Activated naive CD4-positive, alpha-beta T cell treated with anti-CD3 and anti-CD28 coated beads, Interleukin-2, amount 50 U/mL, for 72 hours (primary cell): ENCODE results near the gene GMDS. TPM values are rescaled to one million over a fixed set of nuclear protein-coding genes. Genes with fewer than 3 reads are reported as not detected.

Experiments
- ATAC-seq, 2 donors: fragments of 150-1000 bp; cut with Tn5 transposase; 2 replicates each; pipeline ENCODE4 v1.10.0; 2021; ENCODE audit warnings: mild to moderate bottlenecking in 2 of 2, moderate library complexity in 2 of 2
- DNase-seq, 2 donors: peaks; one replicate each; pipeline ENCODE4 v3.0.0; 2021 to 2022; ENCODE audit warnings: low spot score in 2 of 2
- H3K27ac Mint-ChIP-seq, 2 donors: one replicate each; pipeline ENCODE4 v1.8.0; 2022; ENCODE audit warnings: mild to moderate bottlenecking in 2 of 2, mixed read lengths in 2 of 2
- H3K36me3 Mint-ChIP-seq, 2 donors: one replicate each; pipeline ENCODE4 v1.8.0; 2022; ENCODE audit warnings: mixed read lengths in 2 of 2
- H3K9me3 Mint-ChIP-seq, 2 donors: one replicate each; pipeline ENCODE4 v1.8.0; 2022; ENCODE audit warnings: mixed read lengths in 2 of 2
- total RNA-seq, 2 donors: library from RNA; stranded (reverse); gene quantifications; one replicate each; pipeline ENCODE4 v1.2.3, GENCODE V29; 2022

GMDS gene
- total RNA-seq, 2 donors from 2014 or later, result 23.9 to 37.6 TPM

GRCh38 chr6:2247664-2248063, 2.3 kb upstream of the GMDS start:
- no peak for ATAC-seq
- DNase-seq, result no peak
- Mint-ChIP-seq H3K36me3 (peaks cover 11 to 12% of the 10 kb centered on the region in 2 donors), H3K27ac (peak overlapping the region in 1 of 2 donors; percentile 97), H3K9me3 (no peaks in the 10 kb centered on the region)

- Mint-ChIP-seq H3K9me3 (no peaks in the 10 kb centered on the region), H3K36me3 (peaks cover 11% of the 10 kb centered on the region in 2 donors), H3K27ac (peak overlapping the region; percentile 96 to 97)
- DNase-seq, result peak; percentile 44 to 70
- ATAC-seq, result peak; percentile 21 to 36
Observed at GRCh38 chr6:2245877-2246863, 765 bp upstream of the GMDS start.

- H3K9me3 Mint-ChIP-seq, result no peaks in the 10 kb centered on the region
- no peak for ATAC-seq
Observed at GRCh38 chr6:2244261-2245102, 923 bp downstream of the GMDS start.

GRCh38 chr6:2242311-2242710, 3.1 kb downstream of the GMDS start:
- no peaks in the 10 kb centered on the region for H3K9me3 Mint-ChIP-seq
- H3K27ac Mint-ChIP-seq, result peak overlapping the region in 1 of 2 donors; percentile 18
- H3K36me3 Mint-ChIP-seq, result peaks cover 6 to 11% of the 10 kb centered on the region in 2 donors
- no peak for ATAC-seq
- no peak for DNase-seq

More at GRCh38 chr6:2244261-2245102, 923 bp downstream of the GMDS start:
- DNase-seq, result no peak
- Mint-ChIP-seq H3K36me3 (peaks cover 11% of the 10 kb centered on the region in 2 donors), H3K27ac (peak overlapping the region; percentile 68 to 97)

- no peak for ATAC-seq
- H3K27ac Mint-ChIP-seq, result no peak overlapping the region
- no peak for DNase-seq
- no peaks in the 10 kb centered on the region for H3K9me3 Mint-ChIP-seq
- peaks cover 6 to 7% of the 10 kb centered on the region in 2 donors for H3K36me3 Mint-ChIP-seq
Observed at GRCh38 chr6:2240961-2241360, 4.4 kb downstream of the GMDS start.

- ATAC-seq (peak in 1 of 2 donors; percentile 35), DNase-seq (no peak)
- Mint-ChIP-seq H3K36me3 (peaks cover 0 to 11% of the 10 kb centered on the region in 2 donors), H3K27ac (no peak overlapping the region), H3K9me3 (no peaks in the 10 kb centered on the region)
Observed at GRCh38 chr6:2237001-2237400, 8.4 kb downstream of the GMDS start.

- DNase-seq, result no peak
- H3K36me3 Mint-ChIP-seq, result peaks cover 0 to 5% of the 10 kb centered on the region in 2 donors
- no peak for ATAC-seq
- no peak overlapping the region for H3K27ac Mint-ChIP-seq
- H3K9me3 Mint-ChIP-seq, result no peaks in the 10 kb centered on the region
Observed at GRCh38 chr6:2235777-2236495, 9.5 kb downstream of the GMDS start.

GRCh38 chr6:2232445-2232844, 13.0 kb downstream of the GMDS start:
- DNase-seq, result no peak
- Mint-ChIP-seq H3K9me3 (no peaks in the 10 kb centered on the region), H3K36me3 (peaks cover 0 to 5% of the 10 kb centered on the region in 2 donors), H3K27ac (no peak overlapping the region)
- ATAC-seq, result peak in 1 of 2 donors; percentile 40

- DNase-seq (no peak), ATAC-seq (no peak)
- no peak overlapping the region for H3K27ac Mint-ChIP-seq
- no peaks in the 10 kb centered on the region for H3K9me3 Mint-ChIP-seq
- peaks cover 0 to 5% of the 10 kb centered on the region in 2 donors for H3K36me3 Mint-ChIP-seq
Observed at GRCh38 chr6:2231438-2231837, 14.0 kb downstream of the GMDS start.

GRCh38 chr6:2230659-2231277, 14.6 kb downstream of the GMDS start:
- Mint-ChIP-seq H3K27ac (no peak overlapping the region), H3K9me3 (no peaks in the 10 kb centered on the region), H3K36me3 (peaks cover 0 to 5% of the 10 kb centered on the region in 2 donors)
- ATAC-seq (no peak), DNase-seq (no peak)

GRCh38 chr6:2229742-2230141, 15.7 kb downstream of the GMDS start:
- ATAC-seq, result no peak
- Mint-ChIP-seq H3K27ac (peak overlapping the region in 1 of 2 donors; percentile 14), H3K36me3 (peaks cover 0 to 5% of the 10 kb centered on the region in 2 donors), H3K9me3 (no peaks in the 10 kb centered on the region)
- DNase-seq, result no peak

- Mint-ChIP-seq H3K27ac (no peak overlapping the region), H3K9me3 (no peaks in the 10 kb centered on the region), H3K36me3 (peaks cover 0 to 3% of the 10 kb centered on the region in 2 donors)
- DNase-seq, result no peak
- no peak for ATAC-seq
Observed at GRCh38 chr6:2229039-2229438, 16.4 kb downstream of the GMDS start.

- DNase-seq (no peak), ATAC-seq (no peak)
- H3K9me3 Mint-ChIP-seq, result no peaks in the 10 kb centered on the region
- H3K27ac Mint-ChIP-seq, result no peak overlapping the region
- no peaks in the 10 kb centered on the region for H3K36me3 Mint-ChIP-seq
Observed at GRCh38 chr6:2228392-2228791, 17.0 kb downstream of the GMDS start.

GRCh38 chr6:2226775-2227174, 18.6 kb downstream of the GMDS start:
- no peak overlapping the region for H3K27ac Mint-ChIP-seq
- DNase-seq, result no peak
- no peaks in the 10 kb centered on the region for H3K36me3 Mint-ChIP-seq
- no peaks in the 10 kb centered on the region for H3K9me3 Mint-ChIP-seq
- ATAC-seq, result no peak

- H3K36me3 Mint-ChIP-seq, result no peaks in the 10 kb centered on the region
- no peak overlapping the region for H3K27ac Mint-ChIP-seq
- DNase-seq, result no peak
- no peaks in the 10 kb centered on the region for H3K9me3 Mint-ChIP-seq
- ATAC-seq, result no peak
Observed at GRCh38 chr6:2225422-2226392, 19.7 kb downstream of the GMDS start.
